ENCODE measurements around the gene LMF1.

LMF1 gene

DNA sequence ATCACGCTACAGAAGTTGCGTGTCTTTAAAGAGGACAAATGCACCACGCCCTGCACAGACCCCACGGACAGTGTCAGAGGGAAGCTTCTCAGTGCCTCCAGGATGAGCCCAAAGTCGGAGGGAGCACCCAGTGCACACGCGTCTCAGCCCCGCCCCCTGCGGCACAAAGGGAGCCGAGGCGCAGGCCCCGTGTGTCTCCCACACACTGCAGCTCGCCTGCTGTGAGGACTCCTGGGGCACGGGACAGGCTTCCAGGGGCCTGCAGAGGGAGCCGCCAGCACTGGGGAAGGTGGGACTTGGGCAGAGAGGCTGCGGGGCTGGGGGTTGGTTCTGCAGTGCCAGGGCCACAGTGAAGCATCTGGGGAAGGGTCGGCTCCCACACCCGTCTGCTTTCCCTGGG, 77.4 kb downstream of the LMF1 start:
- no peak for DNase-seq (ENCODE audit: low read depth)

DNA sequence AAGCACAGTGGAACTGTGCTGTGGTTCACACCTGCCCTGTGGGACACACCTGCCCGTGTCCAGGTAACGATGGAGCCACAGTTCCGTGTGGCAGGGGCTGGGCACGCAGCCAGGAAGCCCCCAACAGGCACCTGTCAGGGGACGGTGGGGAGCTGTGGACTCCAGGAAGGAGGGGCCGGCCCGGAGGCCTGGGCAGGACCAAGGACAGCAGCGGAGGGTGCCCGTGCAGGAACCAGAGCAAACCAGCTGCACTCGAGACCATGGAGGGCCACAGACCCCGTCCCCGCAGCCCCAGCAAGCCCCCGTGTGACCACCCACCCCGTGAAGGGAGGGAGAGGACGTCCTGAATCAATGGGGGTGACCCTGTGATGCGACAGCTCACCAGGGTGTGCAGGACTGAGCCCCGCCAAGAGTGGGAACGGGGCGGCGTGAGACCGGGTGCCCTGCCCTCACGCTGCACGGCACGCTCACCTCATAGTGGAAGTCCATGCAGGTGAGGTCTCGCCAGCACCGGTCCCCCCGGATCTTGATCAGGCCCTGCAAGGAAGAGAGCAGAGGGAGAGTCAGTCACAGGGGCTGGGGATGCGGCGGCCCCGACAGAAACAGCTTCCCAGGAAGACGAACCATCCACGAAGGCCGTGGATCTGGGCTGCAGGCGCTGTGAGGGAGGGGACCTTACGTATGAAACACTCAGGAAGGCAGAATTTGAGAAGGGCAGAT, 78.1 kb downstream of the LMF1 start:
- no peak overlapping the region for H3K4me3 ChIP-seq (ENCODE audit: low read depth, low read length)
- DNase-seq (ENCODE audit: low read depth) = no peak
- TF ChIP-seq, protein P1, sequence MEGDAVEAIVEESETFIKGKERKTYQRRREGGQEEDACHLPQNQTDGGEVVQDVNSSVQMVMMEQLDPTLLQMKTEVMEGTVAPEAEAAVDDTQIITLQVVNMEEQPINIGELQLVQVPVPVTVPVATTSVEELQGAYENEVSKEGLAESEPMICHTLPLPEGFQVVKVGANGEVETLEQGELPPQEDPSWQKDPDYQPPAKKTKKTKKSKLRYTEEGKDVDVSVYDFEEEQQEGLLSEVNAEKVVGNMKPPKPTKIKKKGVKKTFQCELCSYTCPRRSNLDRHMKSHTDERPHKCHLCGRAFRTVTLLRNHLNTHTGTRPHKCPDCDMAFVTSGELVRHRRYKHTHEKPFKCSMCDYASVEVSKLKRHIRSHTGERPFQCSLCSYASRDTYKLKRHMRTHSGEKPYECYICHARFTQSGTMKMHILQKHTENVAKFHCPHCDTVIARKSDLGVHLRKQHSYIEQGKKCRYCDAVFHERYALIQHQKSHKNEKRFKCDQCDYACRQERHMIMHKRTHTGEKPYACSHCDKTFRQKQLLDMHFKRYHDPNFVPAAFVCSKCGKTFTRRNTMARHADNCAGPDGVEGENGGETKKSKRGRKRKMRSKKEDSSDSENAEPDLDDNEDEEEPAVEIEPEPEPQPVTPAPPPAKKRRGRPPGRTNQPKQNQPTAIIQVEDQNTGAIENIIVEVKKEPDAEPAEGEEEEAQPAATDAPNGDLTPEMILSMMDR (IDR thresholded peaks at IDR 0.05; ENCODE audit: control insufficient read depth, extremely low read depth, insufficient read depth) = no peak

More for the DNA sequence above, 77.4 kb downstream of the LMF1 start:
- H3K4me3 ChIP-seq (ENCODE audit: low read depth, low read length) = no peak overlapping the region
- TF ChIP-seq, protein P1 (IDR thresholded peaks at IDR 0.05; ENCODE audit: control insufficient read depth, extremely low read depth, insufficient read depth) = no peak

DNA sequence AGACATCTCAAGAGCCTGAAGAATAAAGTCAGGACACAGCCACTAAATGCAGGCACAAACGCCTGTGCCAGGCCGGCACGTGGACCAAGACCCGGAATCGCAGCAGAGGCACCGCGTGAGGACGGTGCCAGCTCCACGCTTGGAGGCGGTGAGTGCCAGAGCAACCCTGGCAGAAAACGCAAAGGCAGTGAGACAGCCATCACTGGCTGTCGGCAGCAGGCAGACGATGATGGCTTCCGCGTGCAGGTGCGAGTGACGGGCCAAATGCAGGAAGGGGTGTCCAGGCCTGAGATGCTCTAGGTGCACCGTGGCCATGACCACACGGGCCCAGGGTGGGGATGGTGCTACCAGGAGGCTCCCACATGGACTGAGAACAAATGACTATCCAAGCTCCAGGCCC, 78.8 kb downstream of the LMF1 start:
- no peak for DNase-seq (ENCODE audit: low read depth)
- TF ChIP-seq, protein P1 (IDR thresholded peaks at IDR 0.05; ENCODE audit: control insufficient read depth, extremely low read depth, insufficient read depth) = no peak

GRCh38 chr16:891353-891740, 79.4 kb downstream of the LMF1 start:
- TF ChIP-seq, protein P1 (IDR thresholded peaks at IDR 0.05; ENCODE audit: control insufficient read depth, extremely low read depth, insufficient read depth) = no peak
- DNase-seq (ENCODE audit: low read depth) = no peak
- no peak overlapping the region for H3K4me3 ChIP-seq (ENCODE audit: low read depth, low read length)

More for the DNA sequence above, 78.8 kb downstream of the LMF1 start:
- no peak overlapping the region for H3K4me3 ChIP-seq (ENCODE audit: low read depth, low read length)

DNA sequence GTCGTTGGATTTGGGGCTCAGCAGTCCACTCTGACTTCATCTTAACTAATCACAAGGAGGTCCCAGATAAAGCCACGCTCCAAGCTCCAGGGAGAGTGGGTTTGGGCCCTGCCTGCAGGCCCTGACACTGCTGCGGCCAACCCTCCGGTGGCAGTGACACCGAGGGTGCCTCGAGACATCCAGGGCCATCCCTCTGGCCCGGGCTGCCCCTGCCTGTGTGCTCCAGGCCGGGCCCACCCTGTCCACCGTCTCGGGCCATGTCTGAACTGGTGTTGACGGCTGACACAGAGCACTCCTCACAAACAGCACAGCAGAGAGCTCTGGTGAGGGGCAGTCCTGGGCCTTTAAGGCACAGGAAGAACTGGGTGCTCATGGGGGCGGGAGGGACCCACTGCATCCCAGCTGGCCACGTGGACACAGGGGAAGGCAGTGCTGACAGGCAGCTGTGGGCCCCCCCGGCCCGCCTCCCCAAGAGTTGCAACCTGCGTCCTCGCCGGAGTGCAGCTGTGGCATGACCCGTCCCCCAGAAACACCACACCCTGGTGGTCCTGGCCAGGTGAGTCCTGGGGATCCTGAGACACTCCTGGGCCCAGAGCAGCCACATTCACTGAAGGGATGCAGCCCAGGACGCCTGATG, 80.0 kb downstream of the LMF1 start:
- no peak for DNase-seq (ENCODE audit: low read depth)
- no peak overlapping the region for H3K4me3 ChIP-seq (ENCODE audit: low read depth, low read length)
- TF ChIP-seq, protein P1 (IDR thresholded peaks at IDR 0.05; ENCODE audit: control insufficient read depth, extremely low read depth, insufficient read depth) = no peak

DNA sequence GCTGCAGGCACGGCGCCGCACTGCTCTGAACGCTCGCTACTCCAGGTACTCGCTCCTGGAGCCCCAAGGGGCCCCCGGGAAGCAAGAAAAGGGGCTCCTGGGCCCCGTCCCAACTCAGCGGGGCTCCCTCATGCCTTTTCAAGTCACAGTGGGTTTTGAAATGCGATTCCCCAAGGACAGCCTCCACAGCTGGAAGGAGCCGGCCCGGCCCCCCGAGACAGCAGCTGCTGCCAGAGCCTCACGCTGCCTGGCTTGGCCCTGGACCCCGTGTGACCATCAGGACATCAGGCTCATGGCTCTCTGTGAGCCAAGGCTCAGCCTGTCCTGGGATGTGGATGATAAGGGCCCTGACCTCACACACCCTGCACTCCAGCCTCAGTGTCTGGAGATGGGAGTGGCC, 80.6 kb downstream of the LMF1 start:
- no peak for DNase-seq (ENCODE audit: low read depth)
- TF ChIP-seq, protein P1 (IDR thresholded peaks at IDR 0.05; ENCODE audit: control insufficient read depth, extremely low read depth, insufficient read depth) = no peak
- no peak overlapping the region for H3K4me3 ChIP-seq (ENCODE audit: low read depth, low read length)

Measured in LNCaP clone FGC (cell line).